Keratinocyte (primary cell): Measurements from ENCODE around the gene ITGAV. TPM values are rescaled to one million over a fixed set of nuclear protein-coding genes. Genes with fewer than 3 reads are reported as not detected.

ENCODE experiments used
- DNase-seq: peaks from one replicate; pipeline ENCODE4 v3.0.0-alpha.2; 2011; ENCODE audit warnings: low read depth, missing footprints, low spot score
- FAIRE-seq: peaks from 2 replicates; lab custom pipeline; 2011; peaks lifted over from hg19 to GRCh38; lab: Jason Lieb, UNC
- H2AFZ ChIP-seq: 2 replicates; pipeline ENCODE4 v1.6.0; 2012; ENCODE audit warnings: low read length, control low read depth, inconsistent platforms; ENCODE audit not compliant: control insufficient read depth
- H3K27ac ChIP-seq: 2 replicates; pipeline ENCODE4 v1.5.1; 2011; ENCODE audit warnings: low read length; ENCODE audit not compliant: control insufficient read depth, insufficient read depth
- H3K27me3 ChIP-seq: 3 replicates; pipeline ENCODE4 v1.6.0; 2011; ENCODE audit warnings: low read length; ENCODE audit not compliant: control insufficient read depth, insufficient read depth; ENCODE audit errors: extremely low read depth
- H3K36me3 ChIP-seq, 2 experiments: 2 replicates in 1 of 2; 3 replicates in 1 of 2; pipeline ENCODE4 v1.5.1; 2011; ENCODE audit warnings: low read length in 2 of 2, mild to moderate bottlenecking in 1 of 2; ENCODE audit not compliant: control insufficient read depth in 2 of 2, insufficient read depth in 2 of 2; ENCODE audit errors: extremely low read depth in 1 of 2
- H3K4me1 ChIP-seq: 3 replicates; pipeline ENCODE4 v1.5.1; 2011; ENCODE audit warnings: low read length; ENCODE audit not compliant: control insufficient read depth, insufficient read depth; ENCODE audit errors: extremely low read depth
- H3K4me2 ChIP-seq: 3 replicates; pipeline ENCODE4 v1.6.0; 2011; ENCODE audit warnings: low read depth, low read length; ENCODE audit not compliant: control insufficient read depth, insufficient read depth; ENCODE audit errors: extremely low read depth
- H3K4me3 ChIP-seq, 3 experiments: fragments of 200-600 bp in 1 of 3; sonication (generic) in 1 of 3; 2 replicates in 2 of 3; 3 replicates in 1 of 3; pipeline ENCODE4 v1.5.1; 2011 to 2016; ENCODE audit warnings: low read length in 3 of 3, mild to moderate bottlenecking in 3 of 3, control low read depth in 2 of 3, inconsistent platforms in 1 of 3, low read depth in 1 of 3, mixed read lengths in 1 of 3, mixed run types in 1 of 3, moderate library complexity in 1 of 3; ENCODE audit not compliant: control insufficient read depth in 2 of 3, insufficient read depth in 2 of 3; ENCODE audit errors: extremely low read depth in 1 of 3
- H3K79me2 ChIP-seq: 2 replicates; pipeline ENCODE4 v1.6.0; 2012; ENCODE audit warnings: low read length; ENCODE audit not compliant: control insufficient read depth, insufficient read depth
- H3K9ac ChIP-seq: 3 replicates; pipeline ENCODE4 v1.6.0; 2011; ENCODE audit warnings: low read length; ENCODE audit not compliant: control insufficient read depth, insufficient read depth; ENCODE audit errors: extremely low read depth
- H3K9me1 ChIP-seq: 3 replicates; pipeline ENCODE4 v1.6.0; 2011; ENCODE audit warnings: low read length; ENCODE audit not compliant: control insufficient read depth, insufficient read depth; ENCODE audit errors: extremely low read depth
- H3K9me3 ChIP-seq: 2 replicates; pipeline ENCODE4 v1.5.1; 2012; ENCODE audit warnings: low read depth, low read length; ENCODE audit not compliant: control insufficient read depth
- H4K20me1 ChIP-seq: 3 replicates; pipeline ENCODE4 v1.6.0; 2011; ENCODE audit warnings: low read length; ENCODE audit not compliant: control insufficient read depth, insufficient read depth; ENCODE audit errors: extremely low read depth
- EZH2 ChIP-seq: IDR thresholded peaks from one replicate; pipeline ENCODE4 v1.6.1; 2012; ENCODE audit warnings: inconsistent platforms, mild to moderate bottlenecking, low read length, moderate library complexity
- dilution Hi-C: fragments of 300-500 bp; cut with MboI; formaldehyde crosslinking; loops from one replicate; pipeline ENCODE4 v1.7.0; 2020; ENCODE audit warnings: low sequenced_read_pairs; ENCODE audit not compliant: extremely low pct_ligation_motif_present
- polyA plus RNA-seq, 5 experiments: library from polyadenylated mRNA; depleted of rRNA in 3 of 5; stranded (reverse) in 3 of 5; stranded (forward) in 1 of 5; unstranded in 1 of 5; fragments of >200 nt; gene quantifications; 1 replicate in 1 of 5; 2 replicates in 3 of 5; 3 replicates in 1 of 5; pipeline versions ENCODE4 v1.2.1 to v1.2.3, GENCODE V29; 2011 to 2012; ENCODE audit warnings: missing spikeins in 2 of 5, low read depth in 1 of 5, low replicate concordance in 1 of 5
- TF ChIP-seq, protein P1 (sequence below), 3 experiments: IDR thresholded peaks in 1 of 3; conservative IDR thresholded peaks in 1 of 3; optimal IDR thresholded peaks in 1 of 3; 2 replicates in 2 of 3; 3 replicates in 1 of 3; pipeline versions ENCODE3 to v1.5.1; 2011; ENCODE audit warnings: low read length in 3 of 3, mild to moderate bottlenecking in 3 of 3, moderate library complexity in 2 of 3, control low read depth in 1 of 3, inconsistent platforms in 1 of 3; ENCODE audit not compliant: insufficient read depth in 2 of 3; ENCODE audit errors: extremely low read depth in 1 of 3

Gene ITGAV
- polyA plus RNA-seq, 1 donor (not counting 4 experiments of a cell fraction or from before 2014, with no cell fraction given) = 63.7 TPM

DNA sequence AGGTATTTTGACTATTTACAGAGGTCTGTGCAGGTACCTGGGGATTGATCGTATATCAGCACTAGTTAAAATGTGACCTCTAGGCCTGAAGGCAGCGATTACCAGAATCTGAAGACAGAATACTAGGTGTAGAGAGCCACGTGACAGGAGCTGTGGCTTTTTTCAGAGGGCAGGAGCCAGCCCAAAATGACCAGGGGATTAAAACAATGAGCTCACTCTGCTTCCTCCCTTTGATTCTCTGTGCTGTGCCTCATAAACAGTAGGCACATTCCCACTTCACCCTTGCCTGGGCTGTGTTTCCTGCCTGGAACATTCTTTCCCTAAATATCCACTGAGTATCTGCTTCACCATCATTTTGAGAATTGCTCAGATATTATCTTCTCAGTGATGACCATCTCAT lies 15.2 kb downstream of the ITGAV start:
- H3K4me2 ChIP-seq = no peak overlapping the region
- no peak overlapping the region for H3K27ac ChIP-seq
- H3K36me3 ChIP-seq = peaks cover 8 to 9% of the 10 kb centered on the region in 2 experiments
- DNase-seq (no peak), FAIRE-seq (no peak)
- H2AFZ ChIP-seq = no peak overlapping the region
- H4K20me1 ChIP-seq = no peaks in the 10 kb centered on the region
- H3K9me3 ChIP-seq = no peaks in the 10 kb centered on the region
- peaks cover 24% of the 10 kb centered on the region for H3K79me2 ChIP-seq
- H3K4me3 ChIP-seq = no peak overlapping the region
- peaks cover 4% of the 10 kb centered on the region for H3K4me1 ChIP-seq
- H3K9me1 ChIP-seq = no peaks in the 10 kb centered on the region
- no peak for TF ChIP-seq EZH2
- TF ChIP-seq, protein P1, sequence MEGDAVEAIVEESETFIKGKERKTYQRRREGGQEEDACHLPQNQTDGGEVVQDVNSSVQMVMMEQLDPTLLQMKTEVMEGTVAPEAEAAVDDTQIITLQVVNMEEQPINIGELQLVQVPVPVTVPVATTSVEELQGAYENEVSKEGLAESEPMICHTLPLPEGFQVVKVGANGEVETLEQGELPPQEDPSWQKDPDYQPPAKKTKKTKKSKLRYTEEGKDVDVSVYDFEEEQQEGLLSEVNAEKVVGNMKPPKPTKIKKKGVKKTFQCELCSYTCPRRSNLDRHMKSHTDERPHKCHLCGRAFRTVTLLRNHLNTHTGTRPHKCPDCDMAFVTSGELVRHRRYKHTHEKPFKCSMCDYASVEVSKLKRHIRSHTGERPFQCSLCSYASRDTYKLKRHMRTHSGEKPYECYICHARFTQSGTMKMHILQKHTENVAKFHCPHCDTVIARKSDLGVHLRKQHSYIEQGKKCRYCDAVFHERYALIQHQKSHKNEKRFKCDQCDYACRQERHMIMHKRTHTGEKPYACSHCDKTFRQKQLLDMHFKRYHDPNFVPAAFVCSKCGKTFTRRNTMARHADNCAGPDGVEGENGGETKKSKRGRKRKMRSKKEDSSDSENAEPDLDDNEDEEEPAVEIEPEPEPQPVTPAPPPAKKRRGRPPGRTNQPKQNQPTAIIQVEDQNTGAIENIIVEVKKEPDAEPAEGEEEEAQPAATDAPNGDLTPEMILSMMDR (optimal IDR thresholded peaks at IDR 0.05 in 1 of 3, IDR thresholded peaks at IDR 0.05 in 1 of 3, conservative IDR thresholded peaks at IDR 0.05 in 1 of 3; ENCODE audit: extremely low read depth in 1 of 3, insufficient read depth in 2 of 3, low read length in 3 of 3) = no peak
- no peaks in the 10 kb centered on the region for H3K27me3 ChIP-seq
- dilution Hi-C loops = no loop called here
- no peak overlapping the region for H3K9ac ChIP-seq

DNA sequence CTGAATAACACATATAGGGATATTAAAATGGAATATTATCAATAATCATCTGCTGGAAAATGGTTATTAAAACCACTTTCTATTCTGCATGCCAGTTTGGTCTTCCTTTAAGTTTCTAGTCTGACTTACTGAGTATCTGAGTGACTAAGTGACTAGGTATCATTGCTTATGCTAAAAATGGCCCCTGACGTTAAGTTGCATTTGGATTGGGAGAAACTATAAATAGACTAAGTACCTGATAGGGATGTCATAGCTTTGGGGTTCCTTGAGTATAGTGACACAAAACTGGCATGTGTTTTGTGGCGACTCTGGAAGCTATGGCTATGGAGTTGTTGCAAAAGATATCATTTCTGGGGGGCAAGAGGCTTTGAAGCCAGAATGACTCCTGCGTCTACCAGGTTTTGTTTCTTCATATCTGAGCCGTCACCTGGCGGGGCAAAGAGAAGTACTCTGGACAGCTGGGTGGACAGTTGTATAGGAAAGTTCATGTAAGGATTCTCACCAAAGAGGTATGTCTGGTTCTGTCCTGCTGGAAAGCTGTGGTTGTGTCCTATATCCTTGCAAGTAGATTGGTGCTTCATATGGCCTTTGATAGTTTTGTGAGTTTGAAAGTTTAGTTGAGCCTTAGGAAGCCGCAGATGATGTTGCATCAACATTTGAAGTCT lies 17.9 kb downstream of the ITGAV start:
- no peak for FAIRE-seq

More for the DNA sequence above, 17.9 kb downstream of the ITGAV start:
- H3K27ac ChIP-seq = no peak overlapping the region
- no peak overlapping the region for H2AFZ ChIP-seq
- H3K9me1 ChIP-seq = no peaks in the 10 kb centered on the region
- dilution Hi-C loops = no loop called here
- H3K9ac ChIP-seq = no peak overlapping the region
- no peak for DNase-seq
- H3K36me3 ChIP-seq = peaks cover 8 to 10% of the 10 kb centered on the region in 2 experiments
- peaks cover 23% of the 10 kb centered on the region for H3K79me2 ChIP-seq
- H3K9me3 ChIP-seq = no peaks in the 10 kb centered on the region
- H3K27me3 ChIP-seq = no peaks in the 10 kb centered on the region
- no peak overlapping the region for H3K4me2 ChIP-seq
- TF ChIP-seq, protein P1 (optimal IDR thresholded peaks at IDR 0.05 in 1 of 3, IDR thresholded peaks at IDR 0.05 in 1 of 3, conservative IDR thresholded peaks at IDR 0.05 in 1 of 3; ENCODE audit: extremely low read depth in 1 of 3, insufficient read depth in 2 of 3, low read length in 3 of 3) = no peak
- no peak for TF ChIP-seq EZH2
- H3K4me3 ChIP-seq = no peak overlapping the region
- no peaks in the 10 kb centered on the region for H3K4me1 ChIP-seq
- H4K20me1 ChIP-seq = no peaks in the 10 kb centered on the region
